CD14-positive monocyte (primary cell): ENCODE data around the gene RPL9. TPM values are rescaled to one million over a fixed set of nuclear protein-coding genes. Genes with fewer than 3 reads are reported as not detected.

ENCODE experiments used
- DNase-seq, 3 donors: peaks; one replicate each; pipeline ENCODE4 v3.0.0-alpha.2; 2011 to 2022
- H2AFZ ChIP-seq: 2 replicates; pipeline ENCODE4 v1.6.0; 2012; ENCODE audit warnings: mild to moderate bottlenecking, low read depth, low read length, inconsistent platforms; ENCODE audit not compliant: insufficient read depth, poor library complexity, severe bottlenecking
- H3K27ac ChIP-seq, 2 donors: 1 replicate in 1 of 2; 2 replicates in 1 of 2; pipeline ENCODE4 v1.5.1; 2012 to 2013; ENCODE audit warnings: low read length in 2 of 2, control low read depth in 1 of 2, inconsistent platforms in 1 of 2, low read depth in 1 of 2, mild to moderate bottlenecking in 1 of 2
- H3K27me3 ChIP-seq, 2 donors: one replicate each; pipeline versions ENCODE4 v1.6.0 to v1.6.1; 2011 to 2013; ENCODE audit warnings: low read length in 2 of 2; ENCODE audit not compliant: control insufficient read depth in 2 of 2, insufficient read depth in 2 of 2
- H3K36me3 ChIP-seq, 2 donors: replicated peaks in 1 of 2; 1 replicate in 1 of 2; 2 replicates in 1 of 2; pipeline versions ENCODE4 v1.5.1 to v1.6.1; 2012 to 2013; ENCODE audit warnings: low read length in 2 of 2, control low read depth in 1 of 2, inconsistent platforms in 1 of 2, mild to moderate bottlenecking in 1 of 2; ENCODE audit not compliant: insufficient read depth in 2 of 2, control insufficient read depth in 1 of 2
- H3K4me1 ChIP-seq, 2 donors: 1 replicate in 1 of 2; 2 replicates in 1 of 2; pipeline versions ENCODE4 v1.5.1 to v1.6.1; 2012 to 2013; ENCODE audit warnings: low read length in 2 of 2, control low read depth in 1 of 2, inconsistent platforms in 1 of 2, mild to moderate bottlenecking in 1 of 2, moderate library complexity in 1 of 2; ENCODE audit not compliant: insufficient read depth in 2 of 2, control insufficient read depth in 1 of 2
- H3K4me2 ChIP-seq: replicated peaks from 2 replicates; pipeline ENCODE3; 2012; ENCODE audit warnings: low read length, moderate library complexity, mild to moderate bottlenecking; ENCODE audit not compliant: poor library complexity, severe bottlenecking; ENCODE audit errors: extremely low read depth
- H3K4me3 ChIP-seq, 3 experiments: fragments of 200-600 bp in 1 of 3; sonication (generic) in 1 of 3; replicated peaks in 1 of 3; 1 replicate in 2 of 3; 2 replicates in 1 of 3; pipeline ENCODE4 v1.5.1; 2011 to 2013; ENCODE audit warnings: low read length in 3 of 3, mild to moderate bottlenecking in 3 of 3, control low read depth in 2 of 3, low read depth in 2 of 3, inconsistent platforms in 1 of 3, moderate library complexity in 1 of 3
- H3K79me2 ChIP-seq: 2 replicates; pipeline ENCODE4 v1.6.0; 2012; ENCODE audit warnings: mild to moderate bottlenecking, control low read depth, inconsistent platforms, low read length, moderate library complexity; ENCODE audit not compliant: insufficient read depth
- H3K9ac ChIP-seq: 2 replicates; pipeline ENCODE4 v1.6.0; 2017; ENCODE audit warnings: low read length, mild to moderate bottlenecking; ENCODE audit not compliant: insufficient read depth, poor library complexity, severe bottlenecking
- H3K9me3 ChIP-seq, 2 donors: replicated peaks in 1 of 2; 1 replicate in 1 of 2; 2 replicates in 1 of 2; pipeline versions ENCODE4 v1.5.1 to v1.6.1; 2012 to 2013; ENCODE audit warnings: low read length in 2 of 2, control low read depth in 1 of 2; ENCODE audit not compliant: control insufficient read depth in 1 of 2, insufficient read depth in 1 of 2
- H4K20me1 ChIP-seq: 2 replicates; pipeline ENCODE4 v1.6.0; 2012; ENCODE audit warnings: mild to moderate bottlenecking, low read length, control low read depth, moderate library complexity; ENCODE audit not compliant: insufficient read depth
- H3K27ac Mint-ChIP-seq, 7 donors: one replicate each; pipeline ENCODE4 v1.8.0; 2020; ENCODE audit warnings: mild to moderate bottlenecking in 7 of 7, mixed read lengths in 7 of 7, moderate library complexity in 6 of 7, inconsistent platforms in 2 of 7
- H3K27me3 Mint-ChIP-seq, 3 donors: one replicate each; pipeline ENCODE4 v1.8.0; 2021 to 2022; ENCODE audit warnings: low read depth in 3 of 3, mild to moderate bottlenecking in 3 of 3, mixed read lengths in 3 of 3, moderate library complexity in 3 of 3, inconsistent platforms in 1 of 3
- H3K36me3 Mint-ChIP-seq, 2 donors: one replicate each; pipeline ENCODE4 v1.8.0; 2020; ENCODE audit warnings: mixed read lengths in 2 of 2, inconsistent platforms in 1 of 2, mild to moderate bottlenecking in 1 of 2
- H3K4me1 Mint-ChIP-seq: one replicate; pipeline ENCODE4 v1.8.0; 2020; ENCODE audit warnings: mild to moderate bottlenecking, mixed read lengths
- H3K4me3 Mint-ChIP-seq, 2 donors: one replicate each; pipeline ENCODE4 v1.8.0; 2020; ENCODE audit warnings: mild to moderate bottlenecking in 2 of 2, mixed read lengths in 2 of 2, moderate library complexity in 1 of 2
- H3K9me3 Mint-ChIP-seq, 7 donors: one replicate each; pipeline ENCODE4 v1.8.0; 2020 to 2022; ENCODE audit warnings: mixed read lengths in 7 of 7, mild to moderate bottlenecking in 6 of 7, moderate library complexity in 6 of 7, inconsistent platforms in 2 of 7
- WGBS: methylation state at CpG from one replicate; pipeline ENCODE4 v1.1.5; 2013; ENCODE audit warnings: missing lambda C conversion rate; ENCODE audit not compliant: insufficient coverage; 5-methylcytosine and 5-hydroxymethylcytosine counted together
- intact Hi-C, 2 donors: fragments of 100-400 bp; cut with micrococcal nuclease; formaldehyde crosslinking; loops; one replicate each; pipeline versions ENCODE4 v1.15.0 to v1.15.1; 2023
- polyA plus RNA-seq, 3 donors: library from polyadenylated mRNA; depleted of rRNA in 1 of 3; unstranded in 2 of 3; stranded (reverse) in 1 of 3; fragments of 300-500 nt in 2 of 3; fragments of >200 nt in 1 of 3; fragmentation: Illumina TruSeq in 2 of 3; gene quantifications; 1 replicate in 2 of 3; 2 replicates in 1 of 3; pipeline ENCODE4 v1.2.3, GENCODE V29; 2012 to 2021
- TF ChIP-seq, protein P1 (sequence below): fragments of 200-600 bp; IDR thresholded peaks from one replicate; pipeline ENCODE4 v1.8.0; 2022; ENCODE audit warnings: antibody characterized with exemption, mild to moderate bottlenecking

RPL9 gene
- polyA plus RNA-seq, 3 donors, result 821 to 1,937 (median 828) TPM

DNA sequence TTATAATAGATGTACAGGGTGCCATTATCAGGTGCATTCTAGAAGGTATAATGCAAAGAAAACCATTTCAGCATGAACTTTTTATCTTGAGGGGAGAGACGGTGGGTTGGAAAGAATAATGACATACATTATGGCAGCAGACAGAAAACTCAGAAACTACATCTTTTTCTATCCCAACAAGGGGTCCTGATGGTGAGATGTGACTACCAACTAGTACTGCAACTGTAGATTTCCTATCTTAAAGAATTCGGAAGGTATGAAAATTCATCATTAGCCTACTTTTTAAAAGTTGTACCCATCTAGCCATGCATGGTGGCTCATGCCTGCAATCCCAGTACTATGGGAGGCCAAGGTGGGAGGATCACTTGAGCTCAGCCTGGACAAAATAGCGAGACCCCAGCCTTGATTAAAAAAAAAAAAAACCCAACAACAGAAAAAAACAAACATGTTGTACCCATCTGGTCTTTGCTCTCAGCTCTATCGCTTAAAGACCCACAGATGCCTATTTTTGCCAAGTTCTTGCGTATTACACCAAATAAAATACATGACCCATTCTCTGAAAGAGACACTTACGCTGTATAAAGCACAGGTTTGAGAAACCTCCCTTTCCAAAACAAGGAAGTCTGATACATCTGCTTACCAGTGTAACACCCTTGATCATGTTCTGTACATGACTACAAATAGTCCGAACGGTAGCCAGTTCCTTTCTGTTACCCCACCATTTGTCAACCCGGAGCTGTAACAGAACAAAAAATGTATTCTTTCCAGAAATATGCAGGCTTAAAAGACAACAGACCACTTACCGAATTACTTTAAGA is 1.6 kb downstream of the RPL9 start:
- H3K79me2 ChIP-seq, result peaks cover 45% of the 10 kb centered on the region
- peaks cover 15 to 24% of the 10 kb centered on the region in 2 donors for H3K4me1 ChIP-seq
- peak overlapping the region; percentile 97 for H3K4me2 ChIP-seq
- WGBS, result 72% methylated on average over 8 of the region's 10 CpGs
- Mint-ChIP-seq H3K4me1 (peaks cover 27% of the 10 kb centered on the region), H3K9me3 (peaks cover 0 to 1% (median 0%) of the 10 kb centered on the region in 7 donors), H3K36me3 (peaks cover 56 to 64% of the 10 kb centered on the region in 2 donors), H3K27me3 (peaks cover 0 to 1% (median 0%) of the 10 kb centered on the region in 3 donors), H3K4me3 (peak overlapping the region; percentile 94 to 97), H3K27ac (peak overlapping the region in 6 of 7 donors; percentile 19 to 100 (median 100))
- H3K27ac ChIP-seq, result peak overlapping the region in 1 of 2 donors; percentile 100
- H3K36me3 ChIP-seq, result peaks cover 54 to 56% of the 10 kb centered on the region in 2 donors
- H3K4me3 ChIP-seq, result peak overlapping the region in 2 of 3 experiments; percentile 84 to 92
- H4K20me1 ChIP-seq, result peaks cover 43% of the 10 kb centered on the region
- no peaks in the 10 kb centered on the region for H3K9me3 ChIP-seq
- intact Hi-C loops, result loop anchor here (5.0 to 10.0 kb wide), 4 partner anchors 70 to 520 kb away; partner anchors contain the start of genes PDS5A (in 2 of the 2), UBE2K (in 1 of the 2), UGDH (in 1 of the 2) and WDR19 (in 1 of the 2)
- H3K27me3 ChIP-seq, result no peaks in the 10 kb centered on the region
- H2AFZ ChIP-seq, result no peak overlapping the region
- DNase-seq, result no peak
- TF ChIP-seq, protein P1, sequence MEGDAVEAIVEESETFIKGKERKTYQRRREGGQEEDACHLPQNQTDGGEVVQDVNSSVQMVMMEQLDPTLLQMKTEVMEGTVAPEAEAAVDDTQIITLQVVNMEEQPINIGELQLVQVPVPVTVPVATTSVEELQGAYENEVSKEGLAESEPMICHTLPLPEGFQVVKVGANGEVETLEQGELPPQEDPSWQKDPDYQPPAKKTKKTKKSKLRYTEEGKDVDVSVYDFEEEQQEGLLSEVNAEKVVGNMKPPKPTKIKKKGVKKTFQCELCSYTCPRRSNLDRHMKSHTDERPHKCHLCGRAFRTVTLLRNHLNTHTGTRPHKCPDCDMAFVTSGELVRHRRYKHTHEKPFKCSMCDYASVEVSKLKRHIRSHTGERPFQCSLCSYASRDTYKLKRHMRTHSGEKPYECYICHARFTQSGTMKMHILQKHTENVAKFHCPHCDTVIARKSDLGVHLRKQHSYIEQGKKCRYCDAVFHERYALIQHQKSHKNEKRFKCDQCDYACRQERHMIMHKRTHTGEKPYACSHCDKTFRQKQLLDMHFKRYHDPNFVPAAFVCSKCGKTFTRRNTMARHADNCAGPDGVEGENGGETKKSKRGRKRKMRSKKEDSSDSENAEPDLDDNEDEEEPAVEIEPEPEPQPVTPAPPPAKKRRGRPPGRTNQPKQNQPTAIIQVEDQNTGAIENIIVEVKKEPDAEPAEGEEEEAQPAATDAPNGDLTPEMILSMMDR, result no peak
- H3K9ac ChIP-seq, result peak overlapping the region; percentile 99

GRCh38 chr4:39455486-39455885 is 3.2 kb downstream of the RPL9 start:
- Mint-ChIP-seq H3K4me1 (peaks cover 27% of the 10 kb centered on the region), H3K27me3 (peaks cover 0 to 1% (median 0%) of the 10 kb centered on the region in 3 donors), H3K27ac (no peak overlapping the region), H3K4me3 (no peak overlapping the region), H3K36me3 (peaks cover 66 to 77% of the 10 kb centered on the region in 2 donors), H3K9me3 (peaks cover 0 to 1% (median 0%) of the 10 kb centered on the region in 7 donors)
- H2AFZ ChIP-seq, result no peak overlapping the region
- H3K27ac ChIP-seq, result no peak overlapping the region
- H3K4me1 ChIP-seq, result peaks cover 15 to 24% of the 10 kb centered on the region in 2 donors
- intact Hi-C loops, result loop anchor here (5.0 to 10.0 kb wide), 4 partner anchors 72 to 522 kb away; partner anchors contain the start of genes PDS5A (in 2 of the 2), UBE2K (in 1 of the 2), UGDH (in 1 of the 2) and WDR19 (in 1 of the 2)
- peaks cover 56% of the 10 kb centered on the region for H4K20me1 ChIP-seq
- WGBS, result 100% methylated on average over 2 of the region's 6 CpGs
- no peaks in the 10 kb centered on the region for H3K27me3 ChIP-seq
- no peak for DNase-seq
- no peaks in the 10 kb centered on the region for H3K9me3 ChIP-seq
- H3K9ac ChIP-seq, result no peak overlapping the region
- H3K4me3 ChIP-seq, result no peak overlapping the region
- H3K4me2 ChIP-seq, result no peak overlapping the region
- TF ChIP-seq, protein P1, result no peak
- H3K79me2 ChIP-seq, result peaks cover 38% of the 10 kb centered on the region
- H3K36me3 ChIP-seq, result peaks cover 68 to 73% of the 10 kb centered on the region in 2 donors
